HepG2 (cell line): ENCODE data around the gene NT5C3B. TPM values are rescaled to one million over a fixed set of nuclear protein-coding genes. Genes with fewer than 3 reads are reported as not detected.

Source experiments
- ELF3 ChIP-seq: IDR thresholded peaks from 2 replicates; pipeline ENCODE4 v1.6.1; 2016; ENCODE audit warnings: missing genetic modification reagents, missing compliant biosample characterization
- NFYC ChIP-seq: IDR thresholded peaks from 2 replicates; pipeline ENCODE4 v1.6.1; 2016; ENCODE audit warnings: missing genetic modification reagents, missing compliant biosample characterization
- XRCC5 ChIP-seq: fragments of 200-400 bp; formaldehyde crosslinking; optimal IDR thresholded peaks from 2 replicates; pipeline ENCODE3; 2017; ENCODE audit warnings: mild to moderate bottlenecking, low read length
- ZNF10 ChIP-seq: sonication (generic); formaldehyde crosslinking; IDR thresholded peaks from 2 replicates; pipeline ENCODE4 v1.4.0; 2020; ENCODE audit warnings: mild to moderate bottlenecking, low read depth, missing genetic modification reagents, borderline replicate concordance
- ZNF142 ChIP-seq: sonication (generic); formaldehyde crosslinking; IDR thresholded peaks from 2 replicates; pipeline ENCODE4 v1.4.0; 2020; ENCODE audit warnings: missing genetic modification reagents
- ZNF639 ChIP-seq: conservative IDR thresholded peaks from 2 replicates; pipeline ENCODE4 v1.6.1; 2018; ENCODE audit warnings: missing genetic modification reagents
- polyA plus RNA-seq, 8 experiments: library from polyadenylated mRNA; depleted of rRNA in 3 of 8; stranded (reverse) in 7 of 8; unstranded in 1 of 8; fragments of >200 nt; fragmentation: Illumina TruSeq in 4 of 8; extraction: Trizol in 4 of 8; gene quantifications; 2 replicates each; pipeline versions ENCODE4 v1.2.1 to v1.2.3, GENCODE V29; 2011 to 2016; ENCODE audit warnings: low read depth in 4 of 8, missing spikeins in 1 of 8, mixed read lengths in 1 of 8; ENCODE audit not compliant: insufficient read depth in 1 of 8
- total RNA-seq, 5 experiments: library from RNA; depleted of rRNA; stranded (reverse); fragments of >200 nt; fragmentation: Illumina TruSeq; extraction: Trizol; gene quantifications; 2 replicates each; pipeline ENCODE4 v1.2.3, GENCODE V29; 2016; ENCODE audit warnings: low read depth in 1 of 5

Gene NT5C3B
- total and polyA plus RNA-seq, 2 of the 13 experiments (the other 11 are each of a cell fraction or from before 2014, with no cell fraction given) = 104 to 126 TPM

GRCh38 chr17:41864836-41865595 is 29.0 kb upstream of the NT5C3B start, which contains the start of gene KLHL11 (continued):
- TF ChIP-seq ZNF142 (CRISPR knock-in tag) (no peak), ZNF10 (no peak), ELF3 (CRISPR knock-in tag) (peak; percentile 64; the same call in 1 of the 2 replicates), NFYC (0 out of 2 replicates have a peak, but pooled peaks have one; percentile 13), XRCC5 (peak; percentile 60), ZNF639 (CRISPR knock-in tag) (0 out of 2 replicates have a peak, but pooled peaks have one; percentile 46)
